IMR-90 (cell line): Measurements from ENCODE around the gene RAMP3. TPM values are rescaled to one million over a fixed set of nuclear protein-coding genes. Genes with fewer than 3 reads are reported as not detected.

Experiments used
- ATAC-seq: fragments of 200-7000 bp; cut with Tn5 transposase; 2 replicates; pipeline ENCODE4 v1.9.1; 2020; ENCODE audit warnings: low read depth, mild to moderate bottlenecking, moderate library complexity
- BruUV-seq: library from RNA; stranded (reverse); fragments of 400-500 nt; replicated peaks from 2 replicates; lab custom pipeline; 2021; lab: Mats Ljungman, UMichigan
- CTCF ChIA-PET: fragments of 300-600 bp; formaldehyde crosslinking; extraction: SDS; loops from one replicate; lab custom pipeline; 2021; ENCODE audit warnings: antibody characterized with exemption; lab: Yijun Ruan, JAX
- POLR2A ChIA-PET: fragments of 300-600 bp; sonication (Branson Sonifier 250); formaldehyde crosslinking; loops from one replicate; lab custom pipeline; 2022; ENCODE audit warnings: antibody characterized with exemption; ENCODE audit not compliant: unreplicated experiment; lab: Charles Lee
- DNase-seq: peaks from one replicate; pipeline ENCODE4 v3.0.0; 2013
- H2AFZ ChIP-seq: replicated peaks from 2 replicates; pipeline ENCODE3; 2013; ENCODE audit warnings: low read length, mild to moderate bottlenecking; ENCODE audit not compliant: poor library complexity
- H2AK5ac ChIP-seq: 2 replicates; pipeline ENCODE4 v1.6.1; 2013; ENCODE audit warnings: low read depth, low read length, inconsistent platforms
- H2AK9ac ChIP-seq: replicated peaks from 2 replicates; pipeline ENCODE3; 2013; ENCODE audit warnings: mild to moderate bottlenecking, low read depth, low read length, moderate library complexity; ENCODE audit not compliant: poor library complexity
- H2BK120ac ChIP-seq: 2 replicates; pipeline ENCODE4 v1.6.1; 2013; ENCODE audit warnings: low read depth, low read length, inconsistent platforms
- H2BK15ac ChIP-seq: 3 replicates; pipeline ENCODE4 v1.6.1; 2013; ENCODE audit warnings: low read depth, low read length, inconsistent platforms
- H2BK20ac ChIP-seq: 2 replicates; pipeline ENCODE4 v1.6.1; 2013; ENCODE audit warnings: low read depth, mild to moderate bottlenecking, inconsistent platforms, low read length, moderate library complexity
- H2BK5ac ChIP-seq: 2 replicates; pipeline ENCODE4 v1.6.1; 2013; ENCODE audit warnings: mild to moderate bottlenecking, low read depth, low read length, inconsistent platforms; ENCODE audit not compliant: poor library complexity, severe bottlenecking
- H3K14ac ChIP-seq: replicated peaks from 2 replicates; pipeline ENCODE4 v1.6.1; 2013; ENCODE audit warnings: low read depth, low read length, inconsistent platforms
- H3K18ac ChIP-seq: 2 replicates; pipeline ENCODE4 v1.6.1; 2013; ENCODE audit warnings: low read depth, low read length, control low read depth
- H3K23ac ChIP-seq: 2 replicates; pipeline ENCODE4 v1.6.1; 2013; ENCODE audit warnings: low read depth, low read length, inconsistent platforms
- H3K27ac ChIP-seq: 2 replicates; pipeline ENCODE4 v1.5.1; 2013; ENCODE audit warnings: mild to moderate bottlenecking, control low read depth, low read length; ENCODE audit not compliant: insufficient read depth
- H3K27me3 ChIP-seq: 2 replicates; pipeline ENCODE4 v1.6.1; 2013; ENCODE audit warnings: low read length; ENCODE audit not compliant: control insufficient read depth, insufficient read depth
- H3K36me3 ChIP-seq: 2 replicates; pipeline ENCODE4 v1.6.1; 2013; ENCODE audit warnings: low read length, mixed read lengths; ENCODE audit not compliant: control insufficient read depth, insufficient read depth
- H3K4ac ChIP-seq: 2 replicates; pipeline ENCODE4 v1.6.1; 2013; ENCODE audit warnings: low read depth, low read length, inconsistent platforms
- H3K4me1 ChIP-seq: 2 replicates; pipeline ENCODE4 v1.6.1; 2013; ENCODE audit warnings: low read length, mixed read lengths; ENCODE audit not compliant: control insufficient read depth, insufficient read depth
- H3K4me2 ChIP-seq: 2 replicates; pipeline ENCODE4 v1.6.1; 2013; ENCODE audit warnings: low read depth, mild to moderate bottlenecking, control low read depth, low read length, moderate library complexity
- H3K4me3 ChIP-seq: 2 replicates; pipeline ENCODE4 v1.5.1; 2013; ENCODE audit warnings: low read depth, mild to moderate bottlenecking, control low read depth, low read length, moderate library complexity; ENCODE audit not compliant: insufficient read depth
- H3K56ac ChIP-seq: 2 replicates; pipeline ENCODE4 v1.6.1; 2013; ENCODE audit warnings: low read length, inconsistent platforms; ENCODE audit not compliant: insufficient read depth; ENCODE audit errors: extremely low read depth
- H3K79me1 ChIP-seq, 2 experiments: 2 replicates each; pipeline ENCODE4 v1.6.1; 2013; ENCODE audit warnings: low read length in 2 of 2, inconsistent platforms in 1 of 2, low read depth in 1 of 2
- H3K9ac ChIP-seq: 2 replicates; pipeline ENCODE4 v1.6.1; 2013; ENCODE audit warnings: low read depth, low read length, control low read depth
- H3K9me1 ChIP-seq: 2 replicates; pipeline ENCODE4 v1.6.1; 2013; ENCODE audit warnings: low read length, inconsistent platforms; ENCODE audit not compliant: insufficient read depth
- H3K9me3 ChIP-seq: 2 replicates; pipeline ENCODE4 v1.6.1; 2013; ENCODE audit warnings: low read length; ENCODE audit not compliant: control insufficient read depth, insufficient read depth
- H4K20me1 ChIP-seq: 2 replicates; pipeline ENCODE4 v1.6.1; 2013; ENCODE audit warnings: low read length, inconsistent platforms; ENCODE audit not compliant: insufficient read depth
- H4K5ac ChIP-seq: 2 replicates; pipeline ENCODE4 v1.6.1; 2013; ENCODE audit warnings: mild to moderate bottlenecking, low read depth, low read length, control low read depth
- H4K8ac ChIP-seq, 2 experiments: 2 replicates each; pipeline ENCODE4 v1.6.1; 2013; ENCODE audit warnings: low read depth in 2 of 2, low read length in 2 of 2, control low read depth in 1 of 2, inconsistent platforms in 1 of 2
- H4K91ac ChIP-seq: 2 replicates; pipeline ENCODE4 v1.6.1; 2013; ENCODE audit warnings: low read depth, low read length, inconsistent platforms; ENCODE audit not compliant: insufficient read depth
- CEBPB ChIP-seq: IDR thresholded peaks from 2 replicates; pipeline ENCODE4 v1.6.1; 2012; ENCODE audit warnings: low read depth, low read length, improper control_type of control experiment
- CHD1 ChIP-seq: IDR thresholded peaks from 2 replicates; pipeline ENCODE4 v1.6.1; 2012; ENCODE audit warnings: low read depth, low read length, improper control_type of control experiment
- MAZ ChIP-seq: IDR thresholded peaks from 2 replicates; pipeline ENCODE4 v1.6.1; 2012; ENCODE audit warnings: low read depth, mild to moderate bottlenecking, low read length, improper control_type of control experiment, moderate library complexity, borderline replicate concordance
- NFE2L2 ChIP-seq: fragments of 150-350 bp; IDR thresholded peaks from 2 replicates; pipeline ENCODE4 v1.6.1; 2016; ENCODE audit warnings: low read depth, mild to moderate bottlenecking, low read length
- POLR2A ChIP-seq: IDR thresholded peaks from 2 replicates; pipeline ENCODE4 v1.6.1; 2012; ENCODE audit warnings: mild to moderate bottlenecking, low read depth, low read length
- USF2 ChIP-seq: fragments of 150-350 bp; IDR thresholded peaks from 2 replicates; pipeline ENCODE4 v1.6.1; 2017; ENCODE audit warnings: mild to moderate bottlenecking, antibody characterized with exemption, low read length, low read depth
- WGBS, 2 experiments: methylation state at CpG; one replicate each; pipeline versions ENCODE4 v1.1.5 to v1.1.7; 2013; ENCODE audit warnings: missing lambda C conversion rate in 2 of 2; ENCODE audit not compliant: insufficient read length in 1 of 2; ENCODE audit errors: extremely low coverage in 2 of 2; 5-methylcytosine and 5-hydroxymethylcytosine counted together
- dilution Hi-C: fragments of 300-500 bp; cut with HindIII; formaldehyde crosslinking; loops from one replicate; pipeline ENCODE4 v1.14.3; 2018; ENCODE audit warnings: low sequenced_read_pairs; ENCODE audit not compliant: unreplicated experiment
- in situ Hi-C: fragments of 300-500 bp; cut with MboI; formaldehyde crosslinking; loops from 3 replicates; pipeline ENCODE4 v1.14.3; 2019; ENCODE audit warnings: low sequenced_read_pairs, inconsistent platforms, mixed read lengths
- intact Hi-C: fragments of 100-400 bp; cut with micrococcal nuclease; formaldehyde crosslinking; loops from 2 replicates; pipeline ENCODE4 v1.10.0; 2022
- polyA plus RNA-seq, 3 experiments: library from polyadenylated mRNA; depleted of rRNA; stranded (reverse); fragments of >200 nt; gene quantifications; 2 replicates each; pipeline ENCODE4 v1.2.3, GENCODE V29; 2012; ENCODE audit warnings: low replicate concordance in 1 of 3
- total RNA-seq: library from RNA; depleted of rRNA; stranded (reverse); fragments of >200 nt; gene quantifications from 2 replicates; pipeline ENCODE4 v1.2.3, GENCODE V29; 2012

RAMP3 gene
- total and polyA plus RNA-seq, 2 of the 4 experiments (the other 2 are of a cell fraction): not detected

DNA sequence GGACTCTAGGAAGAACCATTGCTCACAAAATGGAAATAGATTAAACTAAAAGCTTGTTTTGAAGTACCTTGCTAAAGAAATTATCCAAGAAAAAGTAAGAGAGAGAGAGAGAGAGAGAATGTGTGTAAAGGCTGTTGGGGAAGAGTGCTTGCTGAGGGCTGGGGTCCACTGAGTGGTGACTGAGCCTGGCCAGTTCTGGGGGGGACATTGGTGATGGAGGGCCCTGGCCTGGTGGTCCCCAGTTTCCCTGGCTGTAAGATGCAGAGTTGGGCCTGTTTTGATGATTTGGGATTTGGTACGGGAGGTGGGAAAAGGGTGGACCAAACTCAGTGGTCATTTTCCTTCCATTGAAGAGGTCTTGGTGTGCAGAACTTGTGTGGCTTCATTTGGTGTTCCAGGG, 880 bp downstream of the RAMP3 start:
- Histone ChIP-seq H3K56ac (no peak overlapping the region), H4K5ac (no peak overlapping the region), H3K9ac (no peak overlapping the region), H2AFZ (no peak overlapping the region), H2AK9ac (no peak overlapping the region), H3K4ac (no peak overlapping the region), H4K20me1 (no peaks in the 10 kb centered on the region), H3K36me3 (no peaks in the 10 kb centered on the region), H2BK20ac (no peak overlapping the region), H3K9me3 (no peaks in the 10 kb centered on the region), H4K91ac (no peak overlapping the region), H3K4me2 (no peak overlapping the region), H2BK15ac (no peak overlapping the region), H3K4me3 (no peak overlapping the region), H3K27me3 (peaks cover 51% of the 10 kb centered on the region), H3K23ac (no peak overlapping the region), H3K4me1 (no peaks in the 10 kb centered on the region), H2BK120ac (no peak overlapping the region), H4K8ac (no peak overlapping the region), H3K27ac (no peak overlapping the region), H2BK5ac (no peak overlapping the region), H3K18ac (no peak overlapping the region), H3K9me1 (no peaks in the 10 kb centered on the region), H3K79me1 (no peaks in the 10 kb centered on the region), H2AK5ac (no peak overlapping the region), H3K14ac (no peak overlapping the region)
- ATAC-seq (no peak), DNase-seq (no peak)
- no TSS peak for BruUV-seq
- ChIA-PET CTCF (no interaction called here), POLR2A (no interaction called here)
- 100% methylated on average over 1 of the region's 1 CpG; no CpG with 5 or more reads in 1 of the 2 experiments for WGBS, 2 experiments
- dilution Hi-C loops (no loop called here), intact Hi-C loops (no loop called here), in situ Hi-C loops (loop anchor here (10.0 kb wide), 1 partner anchor 696 kb away; no protein-coding TSS in a partner anchor)
- TF ChIP-seq USF2 (no peak), CEBPB (no peak), NFE2L2 (no peak), CHD1 (no peak), MAZ (no peak), POLR2A (no peak)
